ENCODE results near the gene RPTOR. TPM values are rescaled to one million over a fixed set of nuclear protein-coding genes. Genes with fewer than 3 reads are reported as not detected.

The RPTOR gene
- total and polyA plus RNA-seq, 10 of the 15 experiments (the other 5 are each of a cell fraction or from before 2014, with no cell fraction given): 0.18 to 32.1 (median 7.8) TPM

DNA sequence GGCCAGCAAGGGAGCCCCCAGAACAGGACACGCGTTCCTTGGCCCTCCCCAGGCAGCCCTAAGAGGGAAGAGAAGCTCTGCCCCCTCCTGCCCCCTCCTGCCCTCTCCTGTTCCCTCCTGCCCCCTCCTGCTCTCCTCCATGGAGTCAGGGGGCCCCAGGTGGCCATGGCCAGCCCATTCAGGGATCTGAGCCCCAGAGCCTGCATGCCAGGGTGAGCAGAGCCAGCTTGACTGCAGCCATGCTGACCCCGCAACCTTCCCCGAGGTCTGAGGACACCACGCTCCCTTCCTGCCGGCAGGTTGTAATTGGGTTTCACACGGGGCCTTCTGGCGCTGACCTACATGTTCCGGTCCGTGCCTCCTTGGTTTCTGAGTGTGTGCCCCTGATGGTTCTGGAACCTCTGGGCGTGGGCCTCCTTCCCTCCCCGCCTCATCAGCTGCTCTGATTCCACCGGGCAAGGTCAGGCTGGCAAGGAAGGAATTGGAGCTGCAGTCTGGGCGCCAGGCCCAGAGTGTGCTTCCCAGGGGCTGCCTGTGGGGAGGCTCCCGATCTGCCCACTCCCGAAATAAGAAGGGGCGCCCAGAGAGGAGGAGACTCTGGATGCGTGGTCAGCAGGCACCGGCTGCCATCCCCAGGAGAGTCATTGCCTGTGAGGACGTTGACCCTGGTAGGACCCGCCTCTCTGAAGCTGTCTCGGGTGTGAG, 44.5 kb upstream of the RPTOR start (continued):
- TF ChIP-seq MLLT1 (IDR thresholded peaks at IDR 0.05) (no peak), FOXM1 (IDR thresholded peaks at IDR 0.05; ENCODE audit: low read depth, low read length) (no peak), POLR2A (IDR thresholded peaks at IDR 0.05; ENCODE audit: low read depth, low read length) (no peak), KDM1A (IDR thresholded peaks at IDR 0.05; ENCODE audit: borderline replicate concordance) (no peak), MAX (IDR thresholded peaks at IDR 0.05; ENCODE audit: low read depth, low read length) (no peak), RB1 (IDR thresholded peaks at IDR 0.05; ENCODE audit: borderline replicate concordance) (no peak), E2F8 (IDR thresholded peaks at IDR 0.05; ENCODE audit: low read depth, partially characterized antibody) (no peak), BCL3 (IDR thresholded peaks at IDR 0.05; ENCODE audit: borderline replicate concordance, insufficient read depth, low read depth, low read length, poor library complexity, severe bottlenecking) (no peak), PAX5 (IDR thresholded peaks at IDR 0.05; ENCODE audit: borderline replicate concordance, low read depth, low read length) (no peak)
- TF ChIP-seq, protein P1, sequence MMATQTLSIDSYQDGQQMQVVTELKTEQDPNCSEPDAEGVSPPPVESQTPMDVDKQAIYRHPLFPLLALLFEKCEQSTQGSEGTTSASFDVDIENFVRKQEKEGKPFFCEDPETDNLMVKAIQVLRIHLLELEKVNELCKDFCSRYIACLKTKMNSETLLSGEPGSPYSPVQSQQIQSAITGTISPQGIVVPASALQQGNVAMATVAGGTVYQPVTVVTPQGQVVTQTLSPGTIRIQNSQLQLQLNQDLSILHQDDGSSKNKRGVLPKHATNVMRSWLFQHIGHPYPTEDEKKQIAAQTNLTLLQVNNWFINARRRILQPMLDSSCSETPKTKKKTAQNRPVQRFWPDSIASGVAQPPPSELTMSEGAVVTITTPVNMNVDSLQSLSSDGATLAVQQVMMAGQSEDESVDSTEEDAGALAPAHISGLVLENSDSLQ (IDR thresholded peaks at IDR 0.05): no peak
